DOHH2 (cell line): ENCODE results near the gene FAM193A.
"Not testable (repeated sequence)": the region's sequence is repeated elsewhere in the genome, so short reads cannot be mapped to it uniquely, and the experiment has no call there.

Experiments
- CTCF ChIP-seq: fragments of 200-600 bp; sonication (generic); IDR thresholded peaks from one replicate; pipeline ENCODE4 v1.5.1; 2014; ENCODE audit warnings: antibody characterized with exemption, mild to moderate bottlenecking, low read depth, low read length; ENCODE audit not compliant: poor library complexity, severe bottlenecking
- EZH2phosphoT487 ChIP-seq: fragments of 200-600 bp; sonication (generic); IDR thresholded peaks from 2 replicates; pipeline ENCODE4 v1.6.1; 2017; ENCODE audit warnings: borderline replicate concordance, mild to moderate bottlenecking, antibody characterized with exemption, low read length, moderate library complexity, mixed read lengths

GRCh38 chr4:2546961-2547691 is 10.7 kb downstream of the FAM193A start:
- TF ChIP-seq CTCF, EZH2phosphoT487: not testable (repeated sequence)
